ENCODE data around the gene PLPP3. TPM values are rescaled to one million over a fixed set of nuclear protein-coding genes. Genes with fewer than 3 reads are reported as not detected.

The PLPP3 gene
- total RNA-seq, 2 donors from 2014 or later, result 40.4 to 107 TPM

DNA sequence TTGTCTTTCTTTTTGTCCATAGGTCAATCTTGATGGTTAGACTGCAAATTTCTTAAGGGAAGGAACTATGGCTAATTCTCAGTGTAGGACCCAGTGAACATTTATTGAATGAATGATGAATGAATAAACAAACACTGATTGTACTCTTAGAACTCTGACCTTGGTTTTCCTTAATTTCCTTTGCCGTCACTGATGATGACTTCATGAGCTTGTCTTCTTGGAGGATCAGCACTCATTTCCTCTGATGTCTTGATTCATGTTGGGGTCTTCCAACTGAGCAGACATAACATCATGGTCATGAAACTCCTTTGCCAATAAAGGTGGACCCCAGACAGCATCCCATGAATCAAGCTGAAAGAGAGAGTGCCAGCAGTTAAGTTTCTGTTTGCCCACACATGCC, 96.3 kb downstream of the PLPP3 start:
- H3K4me1 ChIP-seq (replicated peaks), result no peaks in the 10 kb centered on the region
- intact Hi-C loops (cut with DNase I), result no loop called here
- H3K27me3 ChIP-seq (replicated peaks; ENCODE audit: insufficient read depth), result no peaks in the 10 kb centered on the region
- no peak overlapping the region for H3K4me3 ChIP-seq
- no peaks in the 10 kb centered on the region for H3K9me3 ChIP-seq
- no peak overlapping the region for H3K27ac ChIP-seq
- H3K36me3 ChIP-seq, result no peaks in the 10 kb centered on the region
- 93% methylated on average over 1 of the region's 1 CpG for whole genome bisulfite sequencing
- DNase-seq (ENCODE audit: low spot score), result no peak
- TF ChIP-seq, protein P1, sequence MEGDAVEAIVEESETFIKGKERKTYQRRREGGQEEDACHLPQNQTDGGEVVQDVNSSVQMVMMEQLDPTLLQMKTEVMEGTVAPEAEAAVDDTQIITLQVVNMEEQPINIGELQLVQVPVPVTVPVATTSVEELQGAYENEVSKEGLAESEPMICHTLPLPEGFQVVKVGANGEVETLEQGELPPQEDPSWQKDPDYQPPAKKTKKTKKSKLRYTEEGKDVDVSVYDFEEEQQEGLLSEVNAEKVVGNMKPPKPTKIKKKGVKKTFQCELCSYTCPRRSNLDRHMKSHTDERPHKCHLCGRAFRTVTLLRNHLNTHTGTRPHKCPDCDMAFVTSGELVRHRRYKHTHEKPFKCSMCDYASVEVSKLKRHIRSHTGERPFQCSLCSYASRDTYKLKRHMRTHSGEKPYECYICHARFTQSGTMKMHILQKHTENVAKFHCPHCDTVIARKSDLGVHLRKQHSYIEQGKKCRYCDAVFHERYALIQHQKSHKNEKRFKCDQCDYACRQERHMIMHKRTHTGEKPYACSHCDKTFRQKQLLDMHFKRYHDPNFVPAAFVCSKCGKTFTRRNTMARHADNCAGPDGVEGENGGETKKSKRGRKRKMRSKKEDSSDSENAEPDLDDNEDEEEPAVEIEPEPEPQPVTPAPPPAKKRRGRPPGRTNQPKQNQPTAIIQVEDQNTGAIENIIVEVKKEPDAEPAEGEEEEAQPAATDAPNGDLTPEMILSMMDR (IDR thresholded peaks at IDR 0.05), result no peak
- TF ChIP-seq POLR2AphosphoS5 (IDR thresholded peaks at IDR 0.05), result no peak
- TF ChIP-seq POLR2A (IDR thresholded peaks at IDR 0.05), result no peak

DNA sequence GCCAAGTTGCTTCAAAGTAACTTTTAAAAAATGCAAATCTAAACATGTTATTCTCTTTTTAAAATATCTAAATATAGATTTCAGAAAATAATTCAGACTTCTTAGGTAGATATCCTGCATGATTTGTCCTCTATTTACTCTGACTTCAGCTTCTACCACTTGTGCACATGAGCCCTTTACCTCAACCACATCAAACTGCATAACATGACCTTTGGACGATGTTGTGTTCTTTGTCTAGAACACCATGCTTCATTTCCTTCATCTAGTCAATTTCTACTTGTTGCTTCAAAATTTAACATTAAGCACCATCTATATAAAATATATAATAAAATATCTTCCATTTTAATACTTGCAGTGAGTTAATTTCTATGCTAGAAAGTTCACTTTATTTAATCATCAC, 96.9 kb downstream of the PLPP3 start:
- Histone ChIP-seq H3K4me3 (no peak overlapping the region), H3K36me3 (no peaks in the 10 kb centered on the region), H3K27me3 (replicated peaks; ENCODE audit: insufficient read depth) (no peaks in the 10 kb centered on the region), H3K4me1 (replicated peaks) (no peaks in the 10 kb centered on the region), H3K27ac (no peak overlapping the region), H3K9me3 (no peaks in the 10 kb centered on the region)
- TF ChIP-seq POLR2AphosphoS5 (IDR thresholded peaks at IDR 0.05), result no peak
- no peak for TF ChIP-seq POLR2A (IDR thresholded peaks at IDR 0.05)
- TF ChIP-seq, protein P1 (IDR thresholded peaks at IDR 0.05), result no peak
- 89% methylated on average over 1 of the region's 1 CpG for WGBS
- intact Hi-C loops (cut with DNase I), result no loop called here
- no peak for DNase-seq (ENCODE audit: low spot score)

DNA sequence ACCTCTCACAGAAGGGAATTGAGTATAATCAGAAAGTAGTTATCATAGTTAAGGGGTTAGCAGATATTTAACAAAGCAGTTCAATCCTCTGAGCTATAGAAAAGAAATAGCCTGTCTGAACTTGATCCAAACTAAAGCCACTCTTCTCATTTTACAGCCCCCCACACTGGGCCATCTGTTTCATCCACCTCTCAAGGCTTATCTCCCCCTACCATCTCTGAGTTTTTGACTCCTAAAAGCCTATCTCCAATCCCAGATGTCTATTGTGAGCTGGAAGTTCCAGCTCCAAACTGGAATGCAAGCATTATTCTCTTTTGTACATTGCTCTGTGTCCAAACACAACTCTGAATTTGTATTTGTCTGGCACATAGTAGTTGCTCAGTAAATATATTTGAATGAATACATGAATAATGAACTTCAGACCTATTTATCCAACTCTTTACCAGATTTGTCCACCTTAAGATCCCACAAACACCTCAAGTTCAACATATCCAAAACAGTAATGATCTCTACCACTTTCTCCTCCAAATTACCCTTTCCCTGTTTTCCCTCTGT, 98.1 kb downstream of the PLPP3 start:
- H3K27me3 ChIP-seq (replicated peaks; ENCODE audit: insufficient read depth), result no peaks in the 10 kb centered on the region
- intact Hi-C loops (cut with DNase I), result no loop called here
- H3K9me3 ChIP-seq, result no peaks in the 10 kb centered on the region
- TF ChIP-seq POLR2AphosphoS5 (IDR thresholded peaks at IDR 0.05) (no peak), POLR2A (IDR thresholded peaks at IDR 0.05) (no peak)
- TF ChIP-seq, protein P1 (IDR thresholded peaks at IDR 0.05), result no peak
- H3K36me3 ChIP-seq, result no peaks in the 10 kb centered on the region
- no peaks in the 10 kb centered on the region for H3K4me1 ChIP-seq (replicated peaks)
- no peak overlapping the region for H3K27ac ChIP-seq
- no peak overlapping the region for H3K4me3 ChIP-seq
- no peak for DNase-seq (ENCODE audit: low spot score)

DNA sequence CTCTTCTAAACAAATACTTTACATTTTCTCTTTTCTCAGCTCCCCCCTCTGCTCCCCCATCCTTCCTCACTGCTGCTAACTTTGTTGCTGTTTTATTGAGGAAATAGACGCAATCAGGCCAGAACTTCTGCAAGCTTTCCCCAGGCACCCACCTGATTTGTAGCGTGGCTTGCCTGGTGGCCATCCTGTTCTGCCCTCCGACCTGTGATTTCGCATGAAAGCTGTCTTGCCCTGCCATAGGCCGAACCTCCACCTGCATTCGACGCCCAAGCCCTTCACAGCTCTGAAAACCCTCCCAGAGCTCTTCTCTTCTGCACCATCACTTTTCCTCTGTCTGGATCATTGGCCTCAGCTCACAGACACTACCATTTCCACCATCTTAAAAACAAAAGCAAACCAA, 100.6 kb downstream of the PLPP3 start:
- no peak overlapping the region for H3K4me3 ChIP-seq

More for the DNA sequence above, 100.6 kb downstream of the PLPP3 start:
- Histone ChIP-seq H3K27me3 (replicated peaks; ENCODE audit: insufficient read depth) (no peaks in the 10 kb centered on the region), H3K9me3 (no peaks in the 10 kb centered on the region), H3K27ac (no peak overlapping the region), H3K36me3 (no peaks in the 10 kb centered on the region), H3K4me1 (replicated peaks) (no peaks in the 10 kb centered on the region)
- intact Hi-C loops (cut with DNase I), result loop anchor here (10.0 kb wide), 1 partner anchor 96 kb away; the partner anchor contains the start of gene PLPP3
- WGBS, result 92% methylated on average over 7 of the region's 7 CpGs
- TF ChIP-seq, protein P1 (IDR thresholded peaks at IDR 0.05), result no peak
- TF ChIP-seq POLR2A (IDR thresholded peaks at IDR 0.05), result no peak
- no peak for TF ChIP-seq POLR2AphosphoS5 (IDR thresholded peaks at IDR 0.05)
- DNase-seq (ENCODE audit: low spot score), result no peak

Data from prostate gland (tissue), 2 donors.